Brain microvascular endothelial cell (primary cell): ENCODE measurements around the gene GRAP2.
A peak's percentile ranks its signal among the peaks of the same experiment; 100 is the strongest.

Experiments
- DNase-seq: peaks from one replicate; pipeline ENCODE4 v3.0.0-alpha.2; 2020
- H3K27ac ChIP-seq: fragments of 250-450 bp; sonication (Bioruptor Pico); 2 replicates; pipeline ENCODE4 v1.5.1; 2020; ENCODE audit warnings: mild to moderate bottlenecking, moderate library complexity
- H3K27me3 ChIP-seq: fragments of 250-450 bp; sonication (Bioruptor Pico); replicated peaks from 2 replicates; pipeline ENCODE4 v1.5.1; 2020; ENCODE audit warnings: mild to moderate bottlenecking
- H3K36me3 ChIP-seq: fragments of 250-450 bp; sonication (Bioruptor Pico); replicated peaks from 2 replicates; pipeline ENCODE4 v1.5.1; 2020; ENCODE audit warnings: mild to moderate bottlenecking
- H3K4me3 ChIP-seq: 2 replicates; pipeline ENCODE4 v1.5.1; 2011; ENCODE audit warnings: low read depth, mild to moderate bottlenecking, control low read depth, low read length, moderate library complexity
- CTCF ChIP-seq: IDR thresholded peaks from 2 replicates; pipeline ENCODE4 v1.5.1; 2011; ENCODE audit warnings: low read depth, mild to moderate bottlenecking, moderate library complexity, low read length, control low read depth, inconsistent platforms; ENCODE audit errors: missing control alignments
- in situ Hi-C: cut with HindIII; loops from 2 replicates; pipeline ENCODE4 v1.10.0; 2017; ENCODE audit warnings: low sequenced_read_pairs, low pct_ligation_motif_present

GRAP2 gene

DNA sequence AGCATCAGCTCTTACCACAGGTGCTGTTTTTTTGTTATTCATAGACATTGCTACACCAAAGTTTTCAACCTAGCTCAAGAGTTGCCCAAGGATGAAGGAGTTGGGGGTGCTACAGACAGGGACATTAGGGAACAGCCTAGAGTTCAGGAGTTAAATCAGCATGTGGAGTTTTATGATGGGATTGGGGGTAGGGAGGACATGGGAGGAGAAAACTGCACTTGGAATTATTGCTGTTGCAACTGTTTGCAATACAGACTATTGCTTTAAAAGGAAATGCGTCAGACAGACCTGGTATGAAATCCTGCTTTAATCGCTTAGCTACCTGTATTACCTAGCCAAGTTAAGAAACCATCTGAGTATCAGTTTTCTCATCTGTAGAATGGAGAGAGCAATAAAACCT is 65.6 kb downstream of the GRAP2 start:
- DNase-seq = no peak
- Histone ChIP-seq H3K4me3 (no peak overlapping the region), H3K27ac (peak overlapping the region; percentile 30), H3K36me3 (no peaks in the 10 kb centered on the region), H3K27me3 (no peaks in the 10 kb centered on the region)
- no peak for TF ChIP-seq CTCF
- in situ Hi-C loops = no loop called here

DNA sequence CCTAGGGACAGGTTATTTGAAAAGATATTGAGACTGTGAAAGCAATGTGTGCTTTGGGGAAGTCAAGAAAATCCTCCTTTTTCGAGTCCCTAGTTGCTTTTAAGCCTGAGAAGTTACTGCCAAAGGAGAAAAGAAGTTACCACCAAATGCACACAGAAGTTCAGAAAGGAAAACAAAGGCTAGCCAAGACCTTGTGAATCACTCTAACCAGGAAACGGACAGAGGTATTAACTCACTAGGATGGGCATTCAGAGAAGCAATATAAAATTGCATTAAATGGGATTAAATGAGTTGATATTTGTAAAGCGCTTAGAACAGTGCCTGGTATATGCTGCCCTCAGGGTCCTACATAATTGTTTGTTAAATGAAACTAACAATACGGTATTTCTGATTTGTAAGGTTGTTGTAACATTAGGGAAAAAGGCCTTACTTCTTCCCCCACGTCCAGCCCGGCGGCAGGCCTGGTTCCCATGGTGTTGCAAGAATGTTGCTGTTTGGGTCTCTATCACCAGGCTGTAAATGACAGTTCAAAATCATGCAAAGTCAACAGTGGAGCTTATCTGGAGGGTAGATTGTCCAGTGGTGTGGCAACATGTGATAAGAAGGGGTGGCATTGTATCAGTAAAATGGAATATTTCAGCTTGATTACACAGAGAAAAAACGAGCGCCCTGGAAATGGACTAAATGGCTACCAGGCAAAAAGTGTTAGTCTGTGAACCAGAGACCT is 66.4 kb downstream of the GRAP2 start:
- H3K4me3 ChIP-seq = no peak overlapping the region
- no peaks in the 10 kb centered on the region for H3K36me3 ChIP-seq
- H3K27me3 ChIP-seq = no peaks in the 10 kb centered on the region
- DNase-seq = peak; percentile 40
- no peak for TF ChIP-seq CTCF
- H3K27ac ChIP-seq = peak overlapping the region; percentile 30
- in situ Hi-C loops = no loop called here

- in situ Hi-C loops = no loop called here
- no peak for DNase-seq
- TF ChIP-seq CTCF = no peak
- H3K27me3 ChIP-seq = no peaks in the 10 kb centered on the region
- H3K27ac ChIP-seq = no peak overlapping the region
- no peak overlapping the region for H3K4me3 ChIP-seq
- no peaks in the 10 kb centered on the region for H3K36me3 ChIP-seq
Measured at GRCh38 chr22:39967996-39968972, 67.4 kb downstream of the GRAP2 start.

GRCh38 chr22:39970742-39971141 is 69.9 kb downstream of the GRAP2 start:
- no peak overlapping the region for H3K27ac ChIP-seq
- no peak overlapping the region for H3K4me3 ChIP-seq
- TF ChIP-seq CTCF = no peak
- in situ Hi-C loops = no loop called here
- no peak for DNase-seq
- H3K27me3 ChIP-seq = peaks cover 13% of the 10 kb centered on the region
- H3K36me3 ChIP-seq = no peaks in the 10 kb centered on the region

GRCh38 chr22:39972641-39973040 is 71.8 kb downstream of the GRAP2 start:
- in situ Hi-C loops = no loop called here
- TF ChIP-seq CTCF = no peak
- no peaks in the 10 kb centered on the region for H3K36me3 ChIP-seq
- no peak overlapping the region for H3K4me3 ChIP-seq
- no peak for DNase-seq
- H3K27me3 ChIP-seq = peaks cover 23% of the 10 kb centered on the region
- no peak overlapping the region for H3K27ac ChIP-seq
